ENCODE data around the gene PRDM9. TPM values are rescaled to one million over a fixed set of nuclear protein-coding genes. Genes with fewer than 3 reads are reported as not detected.

The PRDM9 gene
- total and polyA plus RNA-seq, 2 donors (not counting 3 experiments of a cell fraction or from before 2014, with no cell fraction given) = not detected

GRCh38 chr5:23490993-23491392 is 16.4 kb upstream of the PRDM9 start:
- H3K27me3 ChIP-seq (ENCODE audit: control insufficient read depth in 2 of 2, insufficient read depth in 2 of 2, low read length in 2 of 2) = no peaks in the 10 kb centered on the region
- no peak overlapping the region for H3K27ac ChIP-seq (ENCODE audit: insufficient read depth, low read depth, low read length)
- no TSS peak for BruUV-seq (replicated peaks)
- CTCF ChIA-PET = no interaction called here
- H3K79me2 ChIP-seq (ENCODE audit: control insufficient read depth, insufficient read depth, low read length) = no peaks in the 10 kb centered on the region
- DNase-seq (ENCODE audit: low read depth, low spot score) (no peak), FAIRE-seq (no peak)
- dilution Hi-C loops (cut with MboI; ENCODE audit: extremely low pct_ligation_motif_present, low sequenced_read_pairs) = no loop called here
- H3K4me1 ChIP-seq (ENCODE audit: control insufficient read depth, extremely low read depth, insufficient read depth, low read length) = no peaks in the 10 kb centered on the region
- POLR2A ChIA-PET = no interaction called here
- TF ChIP-seq POLR2A (IDR thresholded peaks at IDR 0.05; ENCODE audit: low read depth, low read length) (no peak), EZH2 (IDR thresholded peaks at IDR 0.05; ENCODE audit: borderline replicate concordance, low read depth, low read length, severe bottlenecking) (no peak), GATA2 (IDR thresholded peaks at IDR 0.05; ENCODE audit: insufficient read depth, insufficient read length, low read depth, low read length) (no peak), CTCF (IDR thresholded peaks at IDR 0.05; ENCODE audit: extremely low read depth in 1 of 2, insufficient read depth in 1 of 2, low read depth in 1 of 2, low read length in 2 of 2) (no peak), MYC (IDR thresholded peaks at IDR 0.05; ENCODE audit: low read depth, low read length) (no peak), JUN (IDR thresholded peaks at IDR 0.05; ENCODE audit: borderline replicate concordance, insufficient read depth, insufficient read length, low read depth) (no peak), FOS (IDR thresholded peaks at IDR 0.05; ENCODE audit: borderline replicate concordance, insufficient read depth, low read length) (no peak), POLR2AphosphoS5 (IDR thresholded peaks at IDR 0.05; ENCODE audit: insufficient read depth, low read depth, low read length) (no peak), MAX (IDR thresholded peaks at IDR 0.05; ENCODE audit: insufficient read depth, insufficient read length) (no peak)
- no peaks in the 10 kb centered on the region for H3K36me3 ChIP-seq (ENCODE audit: control insufficient read depth in 2 of 2, extremely low read depth in 1 of 2, insufficient read depth in 2 of 2, low read length in 2 of 2)
- H3K4me2 ChIP-seq (ENCODE audit: insufficient read depth, low read length) = no peak overlapping the region
- intact Hi-C loops (cut with micrococcal nuclease) = no loop called here
- H4K20me1 ChIP-seq (replicated peaks; ENCODE audit: control insufficient read depth, extremely low read depth, insufficient read depth, low read length) = no peaks in the 10 kb centered on the region
- H3K4me3 ChIP-seq (replicated peaks in 1 of 3; ENCODE audit: insufficient read depth in 1 of 3, low read depth in 1 of 3, low read length in 3 of 3) = no peak overlapping the region
- no peaks in the 10 kb centered on the region for H3K9me3 ChIP-seq (replicated peaks; ENCODE audit: control insufficient read depth, insufficient read depth, low read length)
- H3K9me1 ChIP-seq (replicated peaks; ENCODE audit: control insufficient read depth, extremely low read depth, insufficient read depth, low read length) = no peaks in the 10 kb centered on the region
- H3K9ac ChIP-seq (replicated peaks; ENCODE audit: extremely low read depth, insufficient read depth, low read length) = no peak overlapping the region
- H2AFZ ChIP-seq (ENCODE audit: low read depth, low read length) = no peak overlapping the region
